Fibroblast of the aortic adventitia (primary cell): ENCODE measurements around the gene PPP1R3F. TPM values are rescaled to one million over a fixed set of nuclear protein-coding genes. Genes with fewer than 3 reads are reported as not detected.

ENCODE experiments used
- DNase-seq: peaks from one replicate; pipeline ENCODE4 v3.0.0-alpha.2; 2010; ENCODE audit warnings: low read depth
- H3K4me3 ChIP-seq: 2 replicates; pipeline ENCODE4 v1.5.1; 2011; ENCODE audit warnings: low read depth, mild to moderate bottlenecking, control low read depth, low read length, moderate library complexity
- total RNA-seq: library from RNA; depleted of rRNA; stranded (reverse); fragments of >200 nt; gene quantifications from 2 replicates; pipeline ENCODE4 v1.2.3, GENCODE V29; 2012; ENCODE audit warnings: low replicate concordance
- TF ChIP-seq, protein P1 (sequence below): IDR thresholded peaks from 2 replicates; pipeline ENCODE4 v1.5.1; 2011; ENCODE audit warnings: mild to moderate bottlenecking, low read length, control low read depth, inconsistent platforms; ENCODE audit not compliant: insufficient read depth

Gene PPP1R3F
- total RNA-seq, 1 donor, result 4.2 TPM

- no peak overlapping the region for H3K4me3 ChIP-seq
- TF ChIP-seq, protein P1, sequence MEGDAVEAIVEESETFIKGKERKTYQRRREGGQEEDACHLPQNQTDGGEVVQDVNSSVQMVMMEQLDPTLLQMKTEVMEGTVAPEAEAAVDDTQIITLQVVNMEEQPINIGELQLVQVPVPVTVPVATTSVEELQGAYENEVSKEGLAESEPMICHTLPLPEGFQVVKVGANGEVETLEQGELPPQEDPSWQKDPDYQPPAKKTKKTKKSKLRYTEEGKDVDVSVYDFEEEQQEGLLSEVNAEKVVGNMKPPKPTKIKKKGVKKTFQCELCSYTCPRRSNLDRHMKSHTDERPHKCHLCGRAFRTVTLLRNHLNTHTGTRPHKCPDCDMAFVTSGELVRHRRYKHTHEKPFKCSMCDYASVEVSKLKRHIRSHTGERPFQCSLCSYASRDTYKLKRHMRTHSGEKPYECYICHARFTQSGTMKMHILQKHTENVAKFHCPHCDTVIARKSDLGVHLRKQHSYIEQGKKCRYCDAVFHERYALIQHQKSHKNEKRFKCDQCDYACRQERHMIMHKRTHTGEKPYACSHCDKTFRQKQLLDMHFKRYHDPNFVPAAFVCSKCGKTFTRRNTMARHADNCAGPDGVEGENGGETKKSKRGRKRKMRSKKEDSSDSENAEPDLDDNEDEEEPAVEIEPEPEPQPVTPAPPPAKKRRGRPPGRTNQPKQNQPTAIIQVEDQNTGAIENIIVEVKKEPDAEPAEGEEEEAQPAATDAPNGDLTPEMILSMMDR, result no peak
- no peak for DNase-seq
Observed at GRCh38 chrX:49237060-49237459, 32.5 kb upstream of the PPP1R3F start.

- DNase-seq, result no peak
- H3K4me3 ChIP-seq, result no peak overlapping the region
- TF ChIP-seq, protein P1, result no peak
Observed at GRCh38 chrX:49238735-49239134, 30.9 kb upstream of the PPP1R3F start.

DNA sequence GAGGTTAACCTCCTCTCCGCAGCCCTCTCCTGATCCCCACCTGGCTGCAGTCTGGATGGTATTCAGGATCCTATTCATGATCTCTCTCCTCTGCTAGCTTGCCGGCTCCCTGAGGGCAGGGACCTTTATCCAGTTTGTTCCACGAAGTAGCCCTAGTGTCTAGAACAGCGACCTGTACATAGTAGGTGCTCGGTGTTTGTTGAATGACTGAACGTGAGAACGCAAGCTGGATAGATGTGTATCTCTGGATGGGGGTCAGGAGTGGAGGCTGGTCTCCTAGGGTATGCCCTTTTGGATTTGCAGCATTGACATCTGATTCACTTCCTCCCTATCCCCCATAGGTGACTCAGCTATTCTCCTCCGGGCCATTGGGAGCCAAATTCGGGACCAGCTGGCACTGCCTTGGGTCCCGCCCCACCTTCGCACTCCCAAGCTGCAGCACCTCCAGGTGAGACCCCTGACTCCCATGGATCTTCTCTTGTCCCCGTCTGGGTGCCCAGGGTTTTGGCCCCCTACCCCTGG lies 27.0 kb upstream of the PPP1R3F start:
- TF ChIP-seq, protein P1, result no peak
- H3K4me3 ChIP-seq, result no peak overlapping the region
- DNase-seq, result no peak

DNA sequence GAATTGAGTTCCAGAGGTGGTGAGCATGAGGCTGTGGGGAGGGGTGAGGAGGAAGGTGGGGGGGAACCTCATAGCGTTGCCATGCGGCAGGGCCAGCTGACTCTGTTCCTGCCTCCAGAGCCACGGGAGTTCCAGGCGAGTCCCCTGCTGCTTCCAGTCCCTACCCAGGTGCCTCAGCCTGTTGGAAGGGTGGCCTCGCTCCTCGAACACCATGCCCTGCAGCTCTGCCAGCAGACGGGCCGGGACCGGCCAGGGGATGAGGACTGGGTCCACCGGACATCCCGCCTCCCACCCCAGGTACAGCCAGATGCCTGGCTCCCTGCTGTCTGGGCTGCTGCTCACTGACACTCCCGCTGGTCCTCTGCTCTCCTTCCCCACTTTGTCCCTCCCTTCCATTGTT lies 26.4 kb upstream of the PPP1R3F start:
- no peak overlapping the region for H3K4me3 ChIP-seq
- DNase-seq, result no peak
- TF ChIP-seq, protein P1, result no peak

GRCh38 chrX:49244207-49244606 lies 25.4 kb upstream of the PPP1R3F start:
- H3K4me3 ChIP-seq, result no peak overlapping the region
- no peak for DNase-seq
- TF ChIP-seq, protein P1, result no peak

DNA sequence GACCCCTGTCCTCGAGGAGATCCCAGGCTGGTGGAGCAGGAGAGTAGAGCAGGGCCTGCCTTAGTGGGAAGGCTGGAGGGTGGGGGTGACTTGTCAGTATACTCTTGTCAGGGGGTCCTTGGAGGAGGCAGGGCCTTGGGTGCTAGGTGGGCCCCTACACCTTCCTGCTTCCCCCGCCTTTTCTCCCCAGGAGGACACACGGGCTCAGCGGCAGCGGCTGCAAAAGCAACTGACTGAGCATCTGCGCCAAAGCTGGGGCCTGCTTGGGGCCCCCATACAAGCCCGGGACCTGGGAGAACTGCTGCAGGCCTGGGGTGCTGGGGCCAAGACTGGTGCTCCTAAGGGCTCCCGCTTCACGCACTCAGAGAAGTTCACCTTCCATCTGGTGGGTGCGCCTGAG lies 23.1 kb upstream of the PPP1R3F start:
- no peak for DNase-seq
- no peak overlapping the region for H3K4me3 ChIP-seq
- TF ChIP-seq, protein P1, result no peak

GRCh38 chrX:49247346-49247745 lies 22.2 kb upstream of the PPP1R3F start:
- H3K4me3 ChIP-seq, result no peak overlapping the region
- TF ChIP-seq, protein P1, result no peak
- DNase-seq, result no peak
